Activated CD4-positive, alpha-beta T cell treated with anti-CD3 and anti-CD28 coated beads, Interleukin-2, amount 50 U/mL, for 1 hour (primary cell): Measurements from ENCODE around the gene TOM1L2.
"Not testable (repeated sequence)": the region's sequence is repeated elsewhere in the genome, so short reads cannot be mapped to it uniquely, and the experiment has no call there.

ENCODE experiments used
- DNase-seq: peaks from one replicate; pipeline ENCODE4 v3.0.0-alpha.2; 2020

TOM1L2 gene

DNA sequence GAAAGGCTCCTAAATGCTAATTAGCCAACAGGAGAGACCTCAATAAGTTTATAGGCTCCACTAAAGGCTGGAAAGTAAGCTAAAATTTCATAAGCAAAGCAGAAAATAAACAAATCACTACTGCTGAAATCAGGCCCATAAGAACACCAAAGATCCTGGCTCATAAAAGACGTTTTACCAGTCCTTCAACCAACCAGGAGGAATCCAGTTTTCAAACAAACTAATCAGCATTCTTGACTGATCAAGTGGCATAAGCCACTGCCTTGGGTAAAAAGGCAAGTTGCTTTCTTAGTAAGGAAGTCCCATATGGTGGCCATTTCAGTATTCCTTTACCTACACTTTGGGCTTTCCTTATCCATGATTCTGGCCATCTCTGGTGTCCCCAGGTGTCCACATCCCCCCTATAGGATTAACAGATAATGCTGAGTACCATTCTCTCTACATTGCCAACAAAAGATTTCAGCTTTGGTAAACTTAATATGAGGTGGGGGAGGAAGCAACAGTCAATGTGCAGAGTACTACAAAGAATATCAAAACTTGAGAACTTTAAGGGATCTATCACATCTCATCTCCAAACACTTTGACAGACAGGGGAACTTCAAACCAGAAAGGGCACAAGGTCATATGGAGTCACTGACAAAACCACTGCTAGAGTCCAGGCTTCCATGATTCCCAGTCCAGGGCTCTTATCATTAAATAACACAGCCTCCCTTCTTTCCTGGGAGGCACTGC lies 1.3 kb downstream of the TOM1L2 start:
- DNase-seq: no peak

DNA sequence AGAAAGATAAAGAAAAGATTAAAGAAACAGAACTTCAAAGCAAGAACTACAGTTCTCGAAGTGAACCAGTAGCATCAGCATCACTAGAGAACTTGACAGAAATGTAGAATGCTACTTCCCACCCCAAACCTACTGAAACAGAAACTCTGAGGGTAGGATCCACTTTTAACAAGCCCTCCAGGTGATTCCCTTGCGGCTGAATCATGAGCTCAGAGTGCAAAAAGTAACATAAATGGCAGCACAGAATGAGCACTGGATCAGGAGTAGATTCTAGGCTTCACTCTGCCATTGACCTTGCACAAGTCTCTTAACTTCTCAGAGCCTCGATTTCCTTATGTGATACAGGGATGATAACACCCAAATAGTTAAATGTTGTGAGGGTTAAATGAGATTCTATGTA lies 5.8 kb downstream of the TOM1L2 start:
- DNase-seq: no peak

DNA sequence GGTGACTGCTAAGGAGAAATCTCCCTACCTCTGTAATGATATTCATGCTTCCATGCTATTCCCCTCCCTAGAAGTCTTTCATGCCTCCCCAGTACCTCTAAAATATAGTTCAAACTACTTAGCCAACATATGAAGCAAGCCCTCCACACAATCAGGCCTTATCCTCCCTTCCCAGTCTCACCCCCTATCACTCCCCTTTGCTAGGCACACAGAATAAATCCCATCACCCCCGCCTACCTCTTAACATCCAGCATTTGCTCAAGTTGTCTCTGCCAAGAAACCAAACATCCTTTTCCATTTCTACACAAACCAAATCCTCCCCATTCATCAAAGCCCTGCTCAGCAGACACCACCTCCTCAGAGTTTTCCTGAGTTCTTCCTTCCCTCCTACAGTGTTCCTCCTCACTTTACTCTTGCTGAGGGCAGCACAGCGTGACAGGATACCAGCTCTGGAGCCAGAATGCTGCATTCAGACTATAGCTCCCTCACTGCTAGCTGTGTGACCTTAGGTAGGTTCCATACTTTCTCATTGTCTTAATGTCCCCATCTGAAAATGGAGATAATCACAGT lies 7.0 kb downstream of the TOM1L2 start:
- no peak for DNase-seq

DNA sequence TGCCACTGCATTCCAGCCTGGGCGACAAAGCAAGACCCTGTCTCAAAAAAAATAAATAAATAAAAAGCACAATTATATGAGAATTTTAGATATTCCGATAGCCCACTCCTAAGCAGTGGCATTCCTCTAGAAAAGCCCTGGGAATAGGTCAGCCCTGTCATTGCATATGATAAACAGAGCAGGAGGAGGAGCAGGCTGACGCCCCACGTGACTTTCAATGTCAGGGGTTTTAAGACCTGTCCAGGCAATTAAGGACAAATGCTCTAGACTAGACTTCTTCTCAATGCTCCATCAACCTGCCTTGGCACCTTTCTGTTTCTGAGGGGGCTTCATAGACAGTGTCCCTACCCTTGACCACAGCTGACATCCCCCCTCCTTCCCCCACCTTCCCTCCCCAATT lies 7.5 kb downstream of the TOM1L2 start:
- DNase-seq: no peak

DNA sequence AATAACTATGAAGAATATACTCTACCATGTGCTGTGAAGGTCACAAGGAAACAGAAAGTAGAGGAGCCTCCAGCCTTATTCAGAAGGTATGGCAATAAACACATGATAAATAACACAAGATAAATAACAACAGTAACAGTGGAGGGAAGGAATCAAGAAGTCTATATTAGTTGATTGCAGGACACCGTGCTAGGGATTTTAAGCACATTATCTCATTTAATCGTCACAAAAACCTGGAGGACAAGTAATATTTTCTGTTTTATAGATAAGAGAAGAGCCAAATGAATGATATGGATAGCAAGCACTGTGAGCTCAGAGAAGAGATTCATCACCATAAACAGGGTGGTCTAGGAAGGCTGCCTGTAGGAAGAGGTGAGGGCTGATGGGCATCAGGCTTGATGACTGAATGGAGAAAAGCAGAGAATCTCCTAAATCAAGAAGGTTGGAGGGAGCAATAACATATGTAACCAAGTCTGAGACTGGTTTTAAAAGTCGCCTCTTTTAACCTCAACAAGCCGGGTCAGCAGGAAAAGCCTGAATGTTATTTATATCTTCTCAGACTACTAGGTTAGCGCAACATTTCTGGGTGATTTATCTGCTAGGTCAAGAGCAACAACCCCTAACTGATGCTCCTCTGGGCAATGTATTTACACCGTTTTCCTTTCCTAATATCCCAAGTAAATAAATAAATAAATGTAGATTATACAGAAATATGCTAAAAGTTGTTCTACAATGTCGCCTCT lies 8.3 kb downstream of the TOM1L2 start:
- DNase-seq: no peak

DNA sequence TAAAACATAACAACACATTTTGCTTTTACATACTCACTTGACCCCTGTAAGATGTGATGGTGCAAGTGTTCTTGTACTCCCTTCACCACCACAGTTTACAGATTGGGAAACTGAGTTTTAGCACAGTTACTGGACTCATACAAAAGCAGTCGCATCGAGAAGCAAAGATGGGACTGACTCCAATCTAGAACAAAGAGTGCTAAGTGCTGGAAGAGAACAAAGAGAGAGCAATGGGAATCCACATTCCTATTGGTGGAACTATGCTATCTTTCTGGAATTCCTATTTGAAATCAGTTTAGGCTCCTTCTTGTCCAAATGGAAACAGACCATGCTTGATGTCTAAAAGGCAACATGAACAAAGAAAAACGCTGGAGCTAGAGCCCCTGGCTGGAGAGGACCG lies 9.1 kb downstream of the TOM1L2 start:
- DNase-seq: no peak

DNA sequence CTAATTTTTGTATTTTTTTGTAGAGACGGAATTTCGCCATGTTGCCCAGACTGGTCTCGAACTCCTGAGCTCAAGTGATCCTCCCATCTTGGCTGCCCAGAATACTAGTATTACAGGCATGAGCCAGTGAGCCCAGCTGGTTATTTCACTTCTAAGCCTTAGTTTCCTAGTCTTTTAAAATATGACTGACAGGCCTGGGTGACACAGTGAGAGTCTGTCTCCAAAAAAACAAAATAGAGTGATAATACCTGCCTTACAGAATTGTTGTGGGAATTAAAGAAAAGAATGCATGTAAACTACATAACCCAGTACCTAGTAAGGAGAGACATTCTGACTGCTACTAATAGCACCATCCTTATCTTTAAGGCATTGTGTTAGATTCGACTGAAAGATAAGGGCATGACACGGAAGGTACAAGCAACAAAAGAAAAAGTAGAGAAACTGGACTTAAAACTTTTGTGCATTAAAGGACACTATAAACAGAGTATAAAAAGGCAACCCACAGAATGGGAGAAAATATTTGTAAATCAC lies 11.6 kb downstream of the TOM1L2 start:
- DNase-seq: no peak

DNA sequence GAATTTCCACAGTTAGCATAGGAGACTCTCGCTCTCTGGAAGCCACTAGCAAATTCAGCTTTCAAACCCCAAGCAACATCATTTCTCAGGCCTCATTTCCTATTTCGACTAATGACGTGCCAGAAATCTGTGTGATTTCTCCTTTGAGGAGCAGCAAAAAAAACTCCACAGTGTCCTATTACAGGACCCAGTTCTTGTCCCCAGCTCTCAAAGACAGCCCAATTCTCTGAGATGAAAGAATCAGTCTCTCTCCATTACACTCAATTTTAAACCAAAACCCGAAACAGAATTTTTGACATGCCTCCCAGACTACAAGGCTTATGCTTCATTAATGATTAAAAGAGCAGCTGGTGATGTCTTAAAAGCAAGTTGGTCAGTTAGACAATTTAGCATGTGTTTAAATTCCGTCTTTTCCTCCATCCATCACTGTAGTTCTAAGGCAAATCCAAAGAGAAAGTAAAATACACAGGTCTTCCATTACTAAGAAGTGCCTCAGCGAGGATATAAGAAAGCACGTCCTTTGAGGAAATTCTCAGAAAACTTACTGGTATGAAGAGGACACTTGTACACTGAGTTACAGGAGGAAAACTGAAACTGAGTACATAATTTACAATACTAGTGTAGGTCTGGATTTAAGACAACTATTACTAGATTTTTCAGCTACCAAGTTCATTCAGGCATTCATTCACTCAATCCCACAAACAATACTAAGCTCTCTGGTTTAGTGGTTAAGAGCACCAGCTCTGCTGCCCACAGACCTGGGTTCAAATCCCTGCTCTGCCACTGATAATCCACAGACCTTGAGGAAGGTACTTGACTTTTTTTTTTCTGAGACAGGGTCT lies 12.5 kb downstream of the TOM1L2 start:
- no peak for DNase-seq

DNA sequence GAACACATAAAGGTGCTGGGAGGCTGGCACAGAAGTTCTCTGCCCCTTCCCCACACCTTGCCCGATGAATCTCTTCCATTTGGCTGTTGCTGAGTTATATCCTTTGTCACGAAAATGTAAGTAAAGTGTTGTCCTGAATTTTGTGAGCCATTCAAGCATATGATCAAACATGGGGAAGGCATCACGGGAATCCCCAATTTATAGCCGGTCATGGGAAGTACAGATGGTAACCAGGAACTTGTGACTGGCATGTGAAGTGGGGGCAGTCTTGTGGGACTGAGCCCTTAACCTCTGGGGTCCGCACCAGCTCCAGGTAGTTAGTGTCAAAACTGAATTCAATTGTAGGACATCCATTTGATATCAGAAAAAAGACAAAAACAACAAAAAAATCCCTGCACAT lies 13.2 kb downstream of the TOM1L2 start:
- no peak for DNase-seq

DNA sequence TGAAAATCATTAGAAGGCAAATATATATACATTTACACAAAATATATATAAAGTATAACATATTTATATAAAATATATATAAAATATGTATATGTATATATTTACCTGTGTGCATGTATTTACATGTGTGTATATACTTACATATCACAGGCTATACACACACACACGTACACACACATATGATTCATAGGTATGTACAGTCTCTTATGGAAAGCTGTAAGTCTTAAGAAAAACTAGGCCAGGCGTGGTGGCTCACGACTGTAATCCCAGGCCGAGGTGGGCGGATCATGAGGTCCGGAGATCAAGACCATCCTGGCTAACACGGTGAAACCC lies 14.7 kb downstream of the TOM1L2 start:
- DNase-seq: no peak

DNA sequence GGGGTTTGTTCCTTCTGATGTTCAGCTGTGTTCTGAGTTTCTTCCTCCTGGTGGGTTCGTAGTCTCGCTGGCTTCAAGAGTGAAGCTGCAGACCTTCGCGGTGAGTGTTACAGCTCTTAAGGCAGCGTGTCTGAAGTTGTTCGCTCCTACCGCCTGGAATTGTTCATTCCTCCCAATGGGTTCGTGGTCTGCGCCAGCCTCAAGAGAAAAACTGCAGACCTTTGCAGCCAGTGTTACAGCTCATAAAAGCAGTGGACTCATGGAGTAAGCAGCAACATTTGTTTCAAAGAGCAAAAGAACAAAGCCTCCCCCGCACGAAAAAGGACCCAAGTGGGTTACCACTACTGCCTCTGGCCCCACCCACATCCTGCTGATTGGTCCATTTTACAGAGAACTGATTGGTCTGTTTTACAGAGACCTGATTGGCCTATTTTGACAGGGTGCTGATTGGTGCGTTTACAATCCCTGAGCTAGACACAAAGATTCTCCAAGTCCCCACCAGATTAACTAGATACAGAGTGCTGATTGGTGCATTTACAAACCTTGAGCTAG lies 16.3 kb downstream of the TOM1L2 start:
- DNase-seq: not testable (repeated sequence)

DNA sequence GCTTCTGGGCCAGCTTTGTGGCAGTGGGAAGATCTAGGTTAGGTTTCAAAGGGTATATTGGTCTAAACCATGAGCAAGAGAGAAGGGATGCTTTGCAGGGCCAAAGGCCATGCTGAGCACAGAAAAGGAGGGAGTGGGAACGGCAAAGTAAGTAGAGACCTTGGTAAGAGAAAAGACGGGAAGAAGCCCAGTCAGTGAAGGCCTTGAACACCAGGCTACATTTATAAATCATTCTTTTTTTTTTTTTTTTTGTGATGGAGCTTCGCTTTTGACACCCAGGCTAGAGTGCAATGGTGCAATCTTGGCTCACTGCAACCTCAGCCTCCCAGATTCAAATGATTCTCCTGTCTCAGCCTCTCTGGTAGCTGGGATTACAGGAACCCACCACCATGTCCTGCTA lies 18.1 kb downstream of the TOM1L2 start:
- DNase-seq: no peak

DNA sequence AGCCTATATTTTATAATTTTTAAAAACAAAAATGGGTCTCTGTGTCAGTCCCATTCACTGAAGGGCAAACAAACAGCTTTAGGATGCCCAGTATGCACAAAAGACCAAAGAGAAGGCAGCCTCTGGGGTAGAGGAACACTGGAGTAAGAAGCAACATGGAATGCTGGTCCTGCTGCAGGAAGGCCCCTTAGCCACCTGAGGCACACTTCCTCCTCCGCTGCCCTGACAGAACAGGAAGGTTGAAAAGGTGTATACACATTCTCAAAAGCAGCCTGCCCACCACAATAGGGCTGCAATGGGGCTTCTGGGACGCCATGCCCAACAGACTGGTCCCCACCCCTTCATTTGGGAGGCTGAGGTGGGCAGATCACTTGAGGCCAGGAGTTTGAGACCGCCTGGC lies 19.5 kb downstream of the TOM1L2 start:
- no peak for DNase-seq

DNA sequence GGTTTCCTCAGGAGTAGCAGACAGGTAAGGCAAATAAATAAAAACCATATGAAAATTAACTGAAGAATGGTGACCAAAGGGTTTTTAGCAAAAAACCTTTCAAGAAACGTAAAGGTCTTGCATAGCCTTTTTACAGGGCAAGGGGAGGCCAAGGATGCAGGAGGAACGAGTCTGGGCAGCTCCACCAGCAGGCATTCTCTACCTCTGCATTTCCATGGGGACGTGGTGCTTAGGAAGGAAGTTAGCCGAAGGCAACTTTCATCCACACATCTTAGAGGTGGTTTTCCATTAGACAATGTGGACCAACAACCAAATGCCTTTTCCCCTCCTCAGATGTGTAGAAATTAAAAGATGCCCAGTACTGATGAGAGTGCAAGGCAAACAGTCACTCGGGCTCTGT lies 20.7 kb downstream of the TOM1L2 start:
- no peak for DNase-seq

DNA sequence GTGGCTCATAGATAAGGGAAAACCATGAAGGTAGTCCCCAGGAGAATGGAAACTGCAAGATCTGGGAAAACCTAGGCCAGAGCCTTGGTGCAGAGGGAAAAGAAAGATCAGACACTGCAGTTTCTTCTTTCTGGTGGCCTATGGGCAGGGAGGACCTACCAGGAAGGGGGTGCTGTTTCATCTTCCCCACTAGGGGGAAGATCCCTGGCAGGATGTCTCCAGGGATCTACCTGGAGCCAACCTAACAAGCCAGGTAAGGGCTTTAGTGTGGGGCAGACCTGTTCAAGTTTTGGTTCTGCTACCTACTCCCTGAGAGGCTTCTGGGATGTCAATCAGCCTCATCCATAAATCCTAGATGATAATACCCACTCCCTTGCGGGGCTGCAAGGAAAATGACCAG lies 21.4 kb downstream of the TOM1L2 start:
- DNase-seq: no peak

DNA sequence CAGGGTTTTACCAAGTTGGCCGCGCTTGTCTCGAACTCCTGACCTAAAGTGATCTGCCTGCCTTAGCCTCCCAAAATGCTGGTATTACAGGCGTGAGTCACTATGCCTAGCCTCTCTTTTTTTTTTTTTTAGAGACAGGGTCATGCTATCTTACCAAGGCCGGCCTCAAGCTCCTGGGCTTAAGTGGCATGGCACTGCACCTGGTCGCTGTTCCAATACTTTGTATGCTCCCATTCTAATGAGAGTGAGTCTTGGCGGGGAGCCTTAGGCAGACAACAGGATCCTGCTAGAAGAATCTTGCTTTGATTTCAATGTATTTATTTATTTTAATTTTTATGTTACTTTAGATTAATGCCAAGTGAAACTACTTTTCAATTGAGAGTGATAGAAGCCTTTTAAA lies 21.9 kb downstream of the TOM1L2 start:
- no peak for DNase-seq

DNA sequence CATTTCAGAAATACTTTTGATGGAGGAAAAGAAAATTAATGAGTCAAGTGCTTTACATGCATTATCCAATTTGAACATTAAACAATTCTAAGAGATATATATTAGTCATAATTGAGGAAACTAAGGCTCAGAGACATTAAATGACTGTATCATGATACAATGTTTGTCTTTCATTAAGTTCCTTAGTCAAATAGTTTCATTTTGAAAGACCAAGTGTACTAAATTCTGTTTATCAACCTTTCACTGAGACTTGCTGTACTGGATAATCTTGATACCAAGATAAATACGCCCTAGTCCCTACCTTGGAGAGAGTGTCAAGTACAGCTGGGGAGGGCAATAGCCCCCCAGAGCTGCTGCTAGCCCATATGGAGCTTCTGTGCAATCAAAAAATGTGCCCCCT lies 24.2 kb downstream of the TOM1L2 start:
- no peak for DNase-seq

DNA sequence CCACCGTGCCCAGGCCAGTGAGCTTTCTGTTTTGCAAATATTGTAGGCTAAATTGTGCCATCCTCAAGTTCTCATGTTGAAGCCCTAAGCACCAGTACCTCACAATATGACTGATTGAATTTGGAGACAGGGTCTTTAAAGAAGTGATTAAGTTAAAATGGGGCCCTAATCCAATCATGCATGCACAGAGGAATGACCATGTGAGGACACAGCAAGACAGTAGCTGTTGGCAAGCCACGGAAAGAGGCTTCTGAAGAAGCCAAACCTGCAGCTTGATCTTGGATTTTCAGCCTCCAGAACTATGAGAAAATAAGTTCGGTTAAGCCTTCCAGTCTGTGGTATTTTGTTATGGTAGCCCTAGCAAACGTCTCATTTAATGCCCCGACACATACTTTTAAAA lies 24.9 kb downstream of the TOM1L2 start:
- no peak for DNase-seq

DNA sequence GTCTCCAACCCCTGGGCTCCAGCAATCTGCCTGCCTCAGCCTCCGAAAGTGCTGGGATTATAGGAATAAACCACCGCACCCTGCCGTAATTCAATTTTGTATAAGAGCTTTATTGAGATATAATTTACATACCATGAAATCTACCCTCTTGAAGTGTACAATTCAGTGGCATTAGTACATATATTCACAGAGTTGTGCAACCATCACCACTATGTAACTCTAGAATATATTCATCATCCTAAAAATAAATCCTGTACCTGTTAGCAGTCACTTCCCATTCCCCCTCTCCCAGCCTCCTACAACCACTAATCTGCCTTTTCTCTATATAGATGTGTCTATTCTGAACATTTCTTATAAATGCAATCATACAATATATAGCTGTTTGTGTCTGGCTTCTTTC lies 26.1 kb downstream of the TOM1L2 start:
- no peak for DNase-seq

DNA sequence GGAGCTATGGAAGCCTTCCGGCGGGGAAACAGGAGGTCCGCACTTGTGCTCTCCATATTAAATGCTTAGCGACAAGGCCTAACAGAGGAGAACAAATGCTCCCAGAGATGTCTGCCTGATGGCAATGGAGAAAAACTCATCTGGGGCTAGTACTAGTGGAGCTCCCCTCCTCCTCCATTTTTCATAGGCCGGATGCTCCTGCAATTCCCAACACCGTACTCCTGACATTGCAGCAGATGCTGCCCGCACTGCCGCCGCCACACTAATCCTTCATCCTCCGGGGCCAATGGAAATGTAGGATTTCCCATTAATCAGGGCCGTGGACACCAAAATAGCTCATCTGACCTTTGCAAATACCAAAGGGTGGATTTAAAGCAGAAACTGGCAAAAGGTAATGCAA lies 27.5 kb downstream of the TOM1L2 start:
- DNase-seq: no peak

DNA sequence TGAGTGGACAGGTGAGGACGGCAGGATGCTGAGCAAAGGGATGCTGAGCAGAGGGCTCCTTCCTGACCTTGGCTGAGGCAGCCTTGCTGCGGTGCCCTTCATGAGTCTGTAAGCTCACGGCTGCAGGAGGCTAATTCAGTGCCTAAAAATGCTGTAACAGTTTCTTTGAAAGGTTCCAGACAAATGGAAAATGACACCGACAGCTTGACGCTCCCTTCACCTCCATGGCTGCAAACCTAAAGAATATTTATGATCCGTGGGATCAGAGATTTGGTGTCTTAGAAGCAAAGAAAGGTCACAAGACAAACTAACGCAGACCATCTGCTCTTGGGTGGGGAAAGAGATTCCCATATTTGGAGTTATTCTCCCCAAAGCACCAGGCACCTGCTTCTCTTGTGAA lies 28.0 kb downstream of the TOM1L2 start:
- DNase-seq: no peak

DNA sequence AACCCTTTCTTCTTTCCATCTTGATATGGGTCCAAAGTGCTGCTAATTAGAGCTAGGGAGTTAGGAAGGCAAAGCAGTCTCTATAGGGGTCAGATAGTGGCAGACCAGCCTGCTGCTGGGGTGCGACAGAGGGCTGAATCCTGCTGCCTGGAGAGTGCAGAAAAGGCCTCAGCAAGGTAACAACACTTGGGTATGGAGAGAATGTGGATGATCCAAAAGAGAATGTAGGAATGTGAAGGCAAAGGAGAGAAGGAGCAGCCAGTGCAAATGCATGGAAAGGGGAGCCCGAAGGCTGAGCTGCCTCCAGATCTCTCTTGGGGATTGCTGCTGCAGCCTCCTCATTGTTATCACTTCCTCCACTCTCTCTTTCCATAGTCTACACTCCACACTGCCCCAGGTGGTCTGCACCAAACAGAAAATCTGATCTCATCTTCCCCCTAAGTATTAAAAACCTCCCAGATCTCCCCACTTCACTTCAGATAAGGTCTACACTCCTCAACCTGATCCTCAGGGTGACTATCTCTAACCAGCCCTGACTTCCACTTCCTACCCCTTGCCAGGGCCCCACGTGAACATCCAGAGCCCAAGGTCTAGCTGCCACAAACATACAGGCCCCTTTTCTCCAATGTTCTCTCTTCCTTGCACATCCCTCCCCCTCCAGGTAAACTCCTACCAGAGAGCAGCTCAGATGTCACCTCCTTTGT lies 28.8 kb downstream of the TOM1L2 start:
- no peak for DNase-seq
